Measurements from ENCODE around the gene CEP120.
"Not testable (repeated sequence)": the region's sequence is repeated elsewhere in the genome, so short reads cannot be mapped to it uniquely, and the experiment has no call there.

CEP120 gene

GRCh38 chr5:123439709-123440108 lies 16.5 kb upstream of the CEP120 start:
- no peak for DNase-seq

- DNase-seq = no peak
Measured at GRCh38 chr5:123438902-123439301, 15.7 kb upstream of the CEP120 start.

GRCh38 chr5:123438244-123438643 lies 15.0 kb upstream of the CEP120 start:
- no peak for DNase-seq

- no peak for DNase-seq
Measured at GRCh38 chr5:123436201-123436600, 13.0 kb upstream of the CEP120 start.

- no peak for DNase-seq
Measured at GRCh38 chr5:123434796-123435195, 11.6 kb upstream of the CEP120 start.

GRCh38 chr5:123433596-123433995 lies 10.4 kb upstream of the CEP120 start:
- DNase-seq = no peak

GRCh38 chr5:123430441-123430840 lies 7.2 kb upstream of the CEP120 start:
- DNase-seq = not testable (repeated sequence)

GRCh38 chr5:123429993-123430392 lies 6.8 kb upstream of the CEP120 start:
- no peak for DNase-seq

GRCh38 chr5:123429221-123429954 lies 6.2 kb upstream of the CEP120 start:
- no peak for DNase-seq

GRCh38 chr5:123428521-123429220 lies 5.5 kb upstream of the CEP120 start:
- no peak for DNase-seq

GRCh38 chr5:123427281-123427680 lies 4.1 kb upstream of the CEP120 start:
- no peak for DNase-seq

GRCh38 chr5:123425431-123425830 lies 2.2 kb upstream of the CEP120 start:
- DNase-seq = no peak

GRCh38 chr5:123422433-123423277 lies 548 bp downstream of the CEP120 start:
- no peak for DNase-seq

GRCh38 chr5:123421773-123422172 lies 1.4 kb downstream of the CEP120 start:
- no peak for DNase-seq

GRCh38 chr5:123414974-123415373 lies 8.2 kb downstream of the CEP120 start:
- no peak for DNase-seq

GRCh38 chr5:123412206-123412605 lies 11.0 kb downstream of the CEP120 start:
- no peak for DNase-seq

- not testable (repeated sequence) for DNase-seq
Measured at GRCh38 chr5:123401999-123402398, 21.2 kb downstream of the CEP120 start.

- no peak for DNase-seq
Measured at GRCh38 chr5:123401320-123401719, 21.9 kb downstream of the CEP120 start.

- DNase-seq = not testable (repeated sequence)
Measured at GRCh38 chr5:123400870-123401291, 22.3 kb downstream of the CEP120 start.

- DNase-seq = no peak
Measured at GRCh38 chr5:123398058-123398733, 25.0 kb downstream of the CEP120 start.

- no peak for DNase-seq
Measured at GRCh38 chr5:123397538-123397937, 25.7 kb downstream of the CEP120 start.

- no peak for DNase-seq
Measured at GRCh38 chr5:123391009-123391408, 32.2 kb downstream of the CEP120 start.

Data from right kidney (tissue), 1 donor.